Liver (tissue), 9 donors: Measurements from ENCODE around the gene PIP. TPM values are rescaled to one million over a fixed set of nuclear protein-coding genes. Genes with fewer than 3 reads are reported as not detected.
"Not testable (repeated sequence)": the region's sequence is repeated elsewhere in the genome, so short reads cannot be mapped to it uniquely, and the experiment has no call there.

Source experiments
- DNase-seq: peaks from one replicate; pipeline ENCODE4 v3.0.0-alpha.2; 2017; ENCODE audit warnings: low spot score
- H3K27ac ChIP-seq, 2 donors: one replicate each; pipeline ENCODE4 v1.7.0; 2013; ENCODE audit warnings: inconsistent platforms in 2 of 2, low read length in 2 of 2, control low read depth in 1 of 2, low read depth in 1 of 2, mild to moderate bottlenecking in 1 of 2
- H3K27me3 ChIP-seq, 4 donors: one replicate each; pipeline versions ENCODE4 v1.6.1 to v1.7.0; 2013; ENCODE audit warnings: low read length in 3 of 4, inconsistent platforms in 1 of 4, mild to moderate bottlenecking in 1 of 4, moderate library complexity in 1 of 4; ENCODE audit not compliant: control insufficient read depth in 4 of 4, insufficient read depth in 4 of 4
- H3K36me3 ChIP-seq, 4 donors: one replicate each; pipeline versions ENCODE4 v1.6.1 to v1.7.0; 2013; ENCODE audit warnings: low read length in 3 of 4, mild to moderate bottlenecking in 3 of 4, low read depth in 1 of 4, moderate library complexity in 1 of 4; ENCODE audit not compliant: control insufficient read depth in 4 of 4, insufficient read depth in 3 of 4
- H3K4me1 ChIP-seq, 4 donors: one replicate each; pipeline versions ENCODE4 v1.6.1 to v1.7.0; 2013; ENCODE audit warnings: low read length in 3 of 4, mild to moderate bottlenecking in 3 of 4, moderate library complexity in 1 of 4; ENCODE audit not compliant: control insufficient read depth in 4 of 4, insufficient read depth in 4 of 4
- H3K4me3 ChIP-seq, 3 donors: one replicate each; pipeline versions ENCODE4 v1.6.1 to v1.7.0; 2013; ENCODE audit warnings: low read length in 3 of 3, control low read depth in 1 of 3, low read depth in 1 of 3, mild to moderate bottlenecking in 1 of 3
- H3K9ac ChIP-seq, 2 donors: one replicate each; pipeline ENCODE4 v1.7.0; 2013; ENCODE audit warnings: low read length in 2 of 2, mild to moderate bottlenecking in 2 of 2, moderate library complexity in 2 of 2, control low read depth in 1 of 2, low read depth in 1 of 2
- H3K9me3 ChIP-seq, 4 donors: one replicate each; pipeline versions ENCODE4 v1.6.1 to v1.7.0; 2013; ENCODE audit warnings: low read length in 3 of 4; ENCODE audit not compliant: control insufficient read depth in 4 of 4
- ATF3 ChIP-seq: IDR thresholded peaks from 2 replicates; pipeline ENCODE4 v1.6.1; 2016; ENCODE audit warnings: antibody characterized with exemption
- CTCF ChIP-seq: fragments of 150-350 bp; IDR thresholded peaks from 2 replicates; pipeline ENCODE4 v1.5.1; 2017; ENCODE audit warnings: improper control_type of control experiment, low read depth, low read length; ENCODE audit not compliant: missing input control
- EGR1 ChIP-seq, 2 donors: IDR thresholded peaks; 2 replicates each; pipeline ENCODE4 v1.6.1; 2016 to 2018; ENCODE audit warnings: antibody characterized with exemption in 2 of 2, low read depth in 2 of 2
- FOXA1 ChIP-seq: IDR thresholded peaks from 2 replicates; pipeline ENCODE4 v1.6.1; 2016; ENCODE audit warnings: antibody characterized with exemption
- FOXA2 ChIP-seq: IDR thresholded peaks from 2 replicates; pipeline ENCODE4 v1.6.1; 2016; ENCODE audit warnings: antibody characterized with exemption
- GABPA ChIP-seq, 2 donors: IDR thresholded peaks in 1 of 2; conservative IDR thresholded peaks in 1 of 2; 2 replicates each; pipeline ENCODE4 v1.6.1; 2016; ENCODE audit warnings: antibody characterized with exemption in 2 of 2, mild to moderate bottlenecking in 1 of 2, moderate library complexity in 1 of 2
- HNF4A ChIP-seq, 2 donors: conservative IDR thresholded peaks; 2 replicates each; pipeline ENCODE4 v1.6.1; 2016; ENCODE audit warnings: antibody characterized with exemption in 2 of 2, mild to moderate bottlenecking in 2 of 2
- HNF4G ChIP-seq: IDR thresholded peaks from 2 replicates; pipeline ENCODE4 v1.6.1; 2016; ENCODE audit warnings: antibody characterized with exemption
- JUND ChIP-seq, 2 donors: IDR thresholded peaks; 2 replicates each; pipeline ENCODE4 v1.6.1; 2016; ENCODE audit warnings: antibody characterized with exemption in 2 of 2
- MAX ChIP-seq: IDR thresholded peaks from 2 replicates; pipeline ENCODE4 v1.6.1; 2016; ENCODE audit warnings: antibody characterized with exemption
- NR2F2 ChIP-seq: IDR thresholded peaks from 2 replicates; pipeline ENCODE4 v1.6.1; 2016; ENCODE audit warnings: antibody characterized with exemption
- RAD21 ChIP-seq, 2 donors: IDR thresholded peaks; 2 replicates each; pipeline ENCODE4 v1.6.1; 2016; ENCODE audit warnings: antibody characterized with exemption in 2 of 2, mild to moderate bottlenecking in 2 of 2
- RXRA ChIP-seq, 2 donors: IDR thresholded peaks; 2 replicates each; pipeline ENCODE4 v1.6.1; 2017 to 2018; ENCODE audit warnings: antibody characterized with exemption in 2 of 2, mild to moderate bottlenecking in 1 of 2
- SP1 ChIP-seq: IDR thresholded peaks from 2 replicates; pipeline ENCODE4 v1.6.1; 2018; ENCODE audit warnings: antibody characterized with exemption, mild to moderate bottlenecking
- YY1 ChIP-seq: IDR thresholded peaks from 2 replicates; pipeline ENCODE4 v1.6.1; 2016; ENCODE audit warnings: antibody characterized with exemption, mild to moderate bottlenecking
- ZBTB33 ChIP-seq: IDR thresholded peaks from 2 replicates; pipeline ENCODE4 v1.6.1; 2016; ENCODE audit warnings: antibody characterized with exemption
- WGBS: extraction: QIAGEN DNeasy Blood & Tissue Kit; methylation state at CpG from one replicate; pipeline ENCODE4 v1.1.7; 2013; 5-methylcytosine and 5-hydroxymethylcytosine counted together
- polyA plus RNA-seq, 2 donors: library from polyadenylated mRNA; stranded (reverse) in 1 of 2; unstranded in 1 of 2; fragments of 200-250 nt in 1 of 2; fragments of >200 nt in 1 of 2; fragmentation: Nextera tagmentation in 1 of 2; extraction: Ambion mirVana in 1 of 2; gene quantifications; one replicate each; pipeline versions ENCODE4 v1.2.1 to v1.2.3, GENCODE V29; 2013 to 2015
- total RNA-seq, 2 donors: library from RNA; depleted of rRNA; stranded (reverse); fragments of >200 nt; gene quantifications; one replicate each; pipeline ENCODE4 v1.2.3, GENCODE V29; 2014
- donor health status: healthy.
- donor health status: healthy.
- donor health status: healthy.
- donor health status: healthy.
- donor health status: healthy.

Gene PIP
- total and polyA plus RNA-seq, 4 donors, result not detected

- TF ChIP-seq HNF4G (no peak), ATF3 (no peak), RXRA (IDR thresholded peaks at IDR 0.05) (no peak), MAX (no peak), YY1 (no peak), FOXA1 (no peak), FOXA2 (no peak), EGR1 (IDR thresholded peaks at IDR 0.05; ENCODE audit: low read depth in 2 of 2) (no peak), JUND (IDR thresholded peaks at IDR 0.05) (no peak)
These were observed 35.7 kb upstream of the PIP start (continued) for GRCh38 chr7:143096146-143096545.

GRCh38 chr7:143099579-143099978 lies 32.3 kb upstream of the PIP start:
- H3K9me3 ChIP-seq, DNase-seq, H3K27me3 ChIP-seq, H3K9ac ChIP-seq, H3K4me3 ChIP-seq, H3K36me3 ChIP-seq, H3K4me1 ChIP-seq, H3K27ac ChIP-seq: not testable (repeated sequence)
- 92% methylated on average over 1 of the region's 1 CpG for WGBS

GRCh38 chr7:143104759-143105158 lies 27.1 kb upstream of the PIP start:
- Histone ChIP-seq H3K27ac (peak overlapping the region; percentile 46 to 50), H3K9ac (no peak overlapping the region), H3K27me3 (no peaks in the 10 kb centered on the region), H3K36me3 (no peaks in the 10 kb centered on the region), H3K9me3 (peaks cover 0 to under 1% (median 0%) of the 10 kb centered on the region in 4 donors), H3K4me3 (no peak overlapping the region), H3K4me1 (peaks cover 0 to 17% (median 7%) of the 10 kb centered on the region in 4 donors)
- TF ChIP-seq HNF4G, result no peak
- TF ChIP-seq ATF3, result no peak
- peak; percentile 97 for TF ChIP-seq FOXA2
- peak; percentile 63 for TF ChIP-seq NR2F2
- no peak for TF ChIP-seq EGR1 (IDR thresholded peaks at IDR 0.05; ENCODE audit: low read depth in 2 of 2)
- TF ChIP-seq RXRA (IDR thresholded peaks at IDR 0.05), result peak; percentile 92 to 94
- TF ChIP-seq FOXA1, result peak; percentile 91
- TF ChIP-seq JUND (IDR thresholded peaks at IDR 0.05), result peak in 1 of 2 donors; percentile 43
- TF ChIP-seq GABPA (IDR thresholded peaks at IDR 0.05 in 1 of 2, conservative IDR thresholded peaks at IDR 0.05 in 1 of 2), result no peak
- TF ChIP-seq CTCF, result no peak
- peak; percentile 54 for TF ChIP-seq SP1
- TF ChIP-seq RAD21 (IDR thresholded peaks at IDR 0.05), result peak in 1 of 2 donors; percentile 29
- TF ChIP-seq ZBTB33, result peak; percentile 45
- TF ChIP-seq HNF4A (conservative IDR thresholded peaks at IDR 0.05), result peak; percentile 50 to 63
- DNase-seq, result no peak
